ENCODE data around the gene DPP6. TPM values are rescaled to one million over a fixed set of nuclear protein-coding genes. Genes with fewer than 3 reads are reported as not detected.
"Not testable (repeated sequence)": the region's sequence is repeated elsewhere in the genome, so short reads cannot be mapped to it uniquely, and the experiment has no call there.

The DPP6 gene
- total and polyA plus RNA-seq, 7 donors: 0.18 to 1.8 (median 0.57) TPM

- H3K9me3 ChIP-seq; H3K27ac ChIP-seq; H3K4me3 ChIP-seq; H3K4me1 ChIP-seq; DNase-seq; H3K27me3 ChIP-seq (ENCODE audit: insufficient read depth in 3 of 3, low read length in 2 of 3); ATAC-seq; H3K36me3 ChIP-seq (ENCODE audit: insufficient read depth in 1 of 2, low read depth in 1 of 2); intact Hi-C loops (cut with DNase I): not testable (repeated sequence)
- WGBS, 3 donors: 79 to 90% (median 85%) methylated on average over 7 to 9 of the region's 10 CpGs
Measured at GRCh38 chr7:154148791-154149516, 96.8 kb downstream of the DPP6 start.

GRCh38 chr7:154150656-154151055, 98.5 kb downstream of the DPP6 start:
- H3K36me3 ChIP-seq (ENCODE audit: insufficient read depth in 1 of 2, low read depth in 1 of 2); H3K4me1 ChIP-seq; H3K27ac ChIP-seq; DNase-seq; H3K9me3 ChIP-seq; H3K4me3 ChIP-seq; ATAC-seq; H3K27me3 ChIP-seq (ENCODE audit: insufficient read depth in 3 of 3, low read length in 2 of 3); intact Hi-C loops (cut with DNase I): not testable (repeated sequence)
- 85 to 87% (median 86%) methylated on average over 9 of the region's 9 CpGs for WGBS, 3 donors

DNA sequence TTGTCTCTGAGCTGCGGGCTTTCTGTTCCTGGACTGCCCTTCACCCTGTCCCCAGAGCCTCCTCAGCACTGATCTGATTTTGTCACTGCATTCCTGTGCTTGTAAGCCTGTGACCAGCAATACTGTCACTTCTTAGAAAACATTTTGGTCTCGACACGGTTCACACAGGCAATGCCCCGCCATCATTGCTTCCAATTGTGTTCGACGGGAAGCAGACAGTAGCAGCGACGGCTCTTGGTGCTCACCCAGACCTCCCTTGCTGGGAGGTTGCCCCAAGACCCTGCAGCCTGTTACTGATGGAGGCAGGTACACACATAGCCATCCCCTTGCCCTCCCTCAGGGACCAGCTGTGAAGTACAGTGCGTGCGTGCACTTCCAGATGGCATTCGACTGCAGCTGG, 99.1 kb downstream of the DPP6 start:
- not testable (repeated sequence) for H3K27me3 ChIP-seq (ENCODE audit: insufficient read depth in 3 of 3, low read length in 2 of 3); ATAC-seq

DNA sequence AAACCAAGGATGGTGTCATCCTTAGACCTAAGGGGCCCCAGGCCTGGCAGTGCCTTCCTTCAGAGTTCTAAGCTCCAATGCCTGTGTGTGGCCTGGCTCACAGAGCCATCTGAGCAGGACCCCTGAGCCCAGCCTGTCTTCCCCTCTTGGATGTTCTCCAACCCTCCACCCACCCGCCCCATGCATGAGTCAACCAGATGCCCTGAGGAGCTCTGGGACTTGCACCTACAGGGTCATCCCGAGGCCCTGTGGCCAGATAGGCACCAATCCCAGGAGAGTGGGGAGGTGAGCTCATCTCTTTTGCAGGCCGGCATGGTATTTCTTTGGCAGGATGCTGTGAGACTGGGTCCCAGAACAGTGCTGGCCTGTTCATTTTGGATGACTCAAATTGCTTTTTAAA, 103.7 kb downstream of the DPP6 start:
- H3K4me1 ChIP-seq; H3K27ac ChIP-seq; H3K9me3 ChIP-seq; H3K27me3 ChIP-seq (ENCODE audit: insufficient read depth in 3 of 3, low read length in 2 of 3); H3K36me3 ChIP-seq (ENCODE audit: insufficient read depth in 1 of 2, low read depth in 1 of 2); H3K4me3 ChIP-seq; ATAC-seq; intact Hi-C loops (cut with DNase I); DNase-seq: not testable (repeated sequence)
- WGBS, 3 donors: 48 to 73% (median 52%) methylated on average over 3 of the region's 3 CpGs

More for the DNA sequence above, 99.1 kb downstream of the DPP6 start:
- H3K36me3 ChIP-seq (ENCODE audit: insufficient read depth in 1 of 2, low read depth in 1 of 2); H3K4me3 ChIP-seq; H3K27ac ChIP-seq; H3K9me3 ChIP-seq; DNase-seq; intact Hi-C loops (cut with DNase I); H3K4me1 ChIP-seq: not testable (repeated sequence)
- WGBS, 3 donors: 83 to 85% (median 83%) methylated on average over 11 of the region's 11 CpGs

GRCh38 chr7:154162921-154163320, 110.7 kb downstream of the DPP6 start:
- DNase-seq; intact Hi-C loops (cut with DNase I); H3K27me3 ChIP-seq (ENCODE audit: insufficient read depth in 3 of 3, low read length in 2 of 3); H3K9me3 ChIP-seq; H3K4me1 ChIP-seq; H3K36me3 ChIP-seq (ENCODE audit: insufficient read depth in 1 of 2, low read depth in 1 of 2); H3K27ac ChIP-seq; H3K4me3 ChIP-seq: not testable (repeated sequence)
- peak in 3 of 4 donors; percentile 36 to 64 (median 56) for ATAC-seq
- WGBS, 3 donors: 18 to 39% (median 31%) methylated on average over 3 to 5 of the region's 6 CpGs

GRCh38 chr7:154163642-154164041, 111.4 kb downstream of the DPP6 start:
- H3K36me3 ChIP-seq (ENCODE audit: insufficient read depth in 1 of 2, low read depth in 1 of 2); H3K9me3 ChIP-seq; H3K27ac ChIP-seq; DNase-seq; ATAC-seq; H3K4me1 ChIP-seq; intact Hi-C loops (cut with DNase I); H3K27me3 ChIP-seq (ENCODE audit: insufficient read depth in 3 of 3, low read length in 2 of 3); H3K4me3 ChIP-seq: not testable (repeated sequence)
- 63 to 74% (median 73%) methylated on average over 1 to 2 of the region's 3 CpGs for WGBS, 3 donors

GRCh38 chr7:154167051-154167450, 114.9 kb downstream of the DPP6 start:
- Histone ChIP-seq H3K27me3 (ENCODE audit: insufficient read depth in 3 of 3, low read length in 2 of 3) (no peaks in the 10 kb centered on the region), H3K36me3 (ENCODE audit: insufficient read depth in 1 of 2, low read depth in 1 of 2) (no peaks in the 10 kb centered on the region), H3K27ac (no peak overlapping the region), H3K9me3 (no peaks in the 10 kb centered on the region), H3K4me3 (no peak overlapping the region), H3K4me1 (no peaks in the 10 kb centered on the region)
- DNase-seq: no peak
- TF ChIP-seq CTCF (IDR thresholded peaks at IDR 0.05): no peak
- no peak for ATAC-seq
- 15 to 44% (median 18%) methylated on average over 2 to 4 of the region's 4 CpGs for WGBS, 3 donors
- intact Hi-C loops (cut with DNase I): no loop called here
